PC-9 (cell line): ENCODE data around the gene DGKZ. TPM values are rescaled to one million over a fixed set of nuclear protein-coding genes. Genes with fewer than 3 reads are reported as not detected.

Experiments
- BruUV-seq: library from RNA; stranded (reverse); fragments of 400-500 nt; replicated peaks from 2 replicates; lab custom pipeline; 2021; lab: Mats Ljungman, UMichigan
- CTCF ChIA-PET: fragments of 300-600 bp; sonication (Branson Sonifier 250); formaldehyde crosslinking; loops from one replicate; lab custom pipeline; 2022; ENCODE audit warnings: antibody characterized with exemption; lab: Charles Lee
- POLR2A ChIA-PET: fragments of 300-600 bp; sonication (Branson Sonifier 250); formaldehyde crosslinking; loops from one replicate; lab custom pipeline; 2022; ENCODE audit warnings: antibody characterized with exemption; ENCODE audit not compliant: unreplicated experiment; lab: Charles Lee
- DNase-seq, 2 experiments: peaks; one replicate each; pipeline versions ENCODE4 v3.0.0 to v3.0.0-alpha.2; 2015 to 2022; ENCODE audit warnings: mixed read lengths in 1 of 2
- H2AFZ ChIP-seq: fragments of 200-600 bp; sonication (generic); 2 replicates; pipeline ENCODE4 v1.8.1; 2017; ENCODE audit warnings: antibody characterized with exemption
- H3F3A ChIP-seq: fragments of 200-600 bp; sonication (generic); 2 replicates; pipeline ENCODE4 v1.8.1; 2017; ENCODE audit warnings: antibody characterized with exemption, mild to moderate bottlenecking, low read depth; ENCODE audit not compliant: insufficient read depth
- H3K27ac ChIP-seq: fragments of 200-600 bp; sonication (generic); 2 replicates; pipeline ENCODE4 v1.6.1; 2016; ENCODE audit warnings: mixed run types
- H3K27me3 ChIP-seq: fragments of 200-600 bp; sonication (generic); 2 replicates; pipeline ENCODE4 v1.6.1; 2016; ENCODE audit warnings: low read depth, mixed run types; ENCODE audit not compliant: insufficient read depth
- H3K36me3 ChIP-seq: fragments of 200-600 bp; sonication (generic); 2 replicates; pipeline ENCODE4 v1.6.1; 2016; ENCODE audit warnings: low read depth, mixed run types
- H3K4me1 ChIP-seq: fragments of 200-600 bp; sonication (generic); replicated peaks from 2 replicates; pipeline ENCODE4 v1.6.1; 2016; ENCODE audit warnings: mixed run types; ENCODE audit not compliant: insufficient read depth
- H3K4me2 ChIP-seq: fragments of 200-600 bp; sonication (generic); 2 replicates; pipeline ENCODE4 v1.6.1; 2017; ENCODE audit warnings: mixed run types
- H3K4me3 ChIP-seq: fragments of 200-600 bp; sonication (generic); 2 replicates; pipeline ENCODE4 v1.6.1; 2016; ENCODE audit warnings: mixed run types
- H3K79me2 ChIP-seq: fragments of 200-600 bp; sonication (generic); 2 replicates; pipeline ENCODE4 v1.6.1; 2017; ENCODE audit warnings: low read depth, mixed run types
- H3K9me2 ChIP-seq: fragments of 200-600 bp; sonication (generic); 2 replicates; pipeline ENCODE4 v1.8.1; 2017; ENCODE audit warnings: mild to moderate bottlenecking; ENCODE audit not compliant: insufficient read depth
- H3K9me3 ChIP-seq: fragments of 200-600 bp; sonication (generic); 2 replicates; pipeline ENCODE4 v1.8.1; 2016; ENCODE audit warnings: low read depth; ENCODE audit not compliant: insufficient read depth
- H4K20me1 ChIP-seq: fragments of 200-600 bp; sonication (generic); 2 replicates; pipeline ENCODE4 v1.8.1; 2017; ENCODE audit not compliant: insufficient read depth
- EZH2 ChIP-seq: fragments of 200-600 bp; sonication (generic); IDR thresholded peaks from 2 replicates; pipeline ENCODE4 v1.8.0; 2017; ENCODE audit warnings: antibody characterized with exemption, low read depth
- intact Hi-C: fragments of 100-400 bp; cut with micrococcal nuclease; formaldehyde crosslinking; loops from one replicate; pipeline ENCODE4 v1.10.0; 2022; ENCODE audit not compliant: unreplicated experiment
- total RNA-seq: library from RNA; stranded (reverse); gene quantifications from 2 replicates; pipeline ENCODE4 v1.2.3, GENCODE V29; 2021
- TF ChIP-seq, protein P1 (sequence below): fragments of 200-600 bp; sonication (generic); conservative IDR thresholded peaks from 2 replicates; pipeline ENCODE4 v1.6.1; 2017; ENCODE audit warnings: mixed run types, antibody characterized with exemption, mild to moderate bottlenecking, moderate library complexity

DGKZ gene
- total RNA-seq, 1 experiment from 2014 or later, result 49.3 TPM

- Histone ChIP-seq H3K27ac (no peak overlapping the region), H3K9me2 (no peaks in the 10 kb centered on the region), H3K9me3 (no peaks in the 10 kb centered on the region), H3F3A (no peaks in the 10 kb centered on the region), H3K4me1 (peaks cover 11% of the 10 kb centered on the region), H2AFZ (no peak overlapping the region), H3K27me3 (no peaks in the 10 kb centered on the region), H3K79me2 (peaks cover 71% of the 10 kb centered on the region), H3K36me3 (peaks cover 10% of the 10 kb centered on the region; the same call in 1 of the 2 replicates), H3K4me3 (no peak overlapping the region), H3K4me2 (no peak overlapping the region), H4K20me1 (peaks cover 15% of the 10 kb centered on the region)
- BruUV-seq, result no TSS peak
- ChIA-PET POLR2A (interaction anchor here (0.7 kb wide), 1 partner anchor 35 kb away, joined by 3 read pairs; no protein-coding TSS in a partner anchor), CTCF (no interaction called here)
- intact Hi-C loops, result no loop called here
- TF ChIP-seq, protein P1, sequence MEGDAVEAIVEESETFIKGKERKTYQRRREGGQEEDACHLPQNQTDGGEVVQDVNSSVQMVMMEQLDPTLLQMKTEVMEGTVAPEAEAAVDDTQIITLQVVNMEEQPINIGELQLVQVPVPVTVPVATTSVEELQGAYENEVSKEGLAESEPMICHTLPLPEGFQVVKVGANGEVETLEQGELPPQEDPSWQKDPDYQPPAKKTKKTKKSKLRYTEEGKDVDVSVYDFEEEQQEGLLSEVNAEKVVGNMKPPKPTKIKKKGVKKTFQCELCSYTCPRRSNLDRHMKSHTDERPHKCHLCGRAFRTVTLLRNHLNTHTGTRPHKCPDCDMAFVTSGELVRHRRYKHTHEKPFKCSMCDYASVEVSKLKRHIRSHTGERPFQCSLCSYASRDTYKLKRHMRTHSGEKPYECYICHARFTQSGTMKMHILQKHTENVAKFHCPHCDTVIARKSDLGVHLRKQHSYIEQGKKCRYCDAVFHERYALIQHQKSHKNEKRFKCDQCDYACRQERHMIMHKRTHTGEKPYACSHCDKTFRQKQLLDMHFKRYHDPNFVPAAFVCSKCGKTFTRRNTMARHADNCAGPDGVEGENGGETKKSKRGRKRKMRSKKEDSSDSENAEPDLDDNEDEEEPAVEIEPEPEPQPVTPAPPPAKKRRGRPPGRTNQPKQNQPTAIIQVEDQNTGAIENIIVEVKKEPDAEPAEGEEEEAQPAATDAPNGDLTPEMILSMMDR, result no peak
- no peak for TF ChIP-seq EZH2
- no peak for DNase-seq
Measured at GRCh38 chr11:46353698-46354097, 6.4 kb downstream of the DGKZ start.

- Histone ChIP-seq H3K27me3 (no peaks in the 10 kb centered on the region), H3K4me2 (no peak overlapping the region), H3K27ac (no peak overlapping the region), H3K4me1 (no peaks in the 10 kb centered on the region), H3K9me2 (no peaks in the 10 kb centered on the region), H3K36me3 (peaks cover 10% of the 10 kb centered on the region; the same call in 1 of the 2 replicates), H2AFZ (no peak overlapping the region), H4K20me1 (peaks cover 9% of the 10 kb centered on the region; the same call in 1 of the 2 replicates), H3K9me3 (no peaks in the 10 kb centered on the region), H3F3A (no peaks in the 10 kb centered on the region), H3K4me3 (no peak overlapping the region), H3K79me2 (peaks cover 41% of the 10 kb centered on the region)
- no TSS peak for BruUV-seq
- DNase-seq, result no peak
- POLR2A ChIA-PET, result no interaction called here
- intact Hi-C loops, result no loop called here
- TF ChIP-seq, protein P1, result no peak
- no peak for TF ChIP-seq EZH2
- CTCF ChIA-PET, result no interaction called here
Measured at GRCh38 chr11:46356924-46357482, 9.7 kb downstream of the DGKZ start.

GRCh38 chr11:46357483-46357936 lies 10.2 kb downstream of the DGKZ start:
- peaks cover 8% of the 10 kb centered on the region; the same call in 1 of the 2 replicates for H4K20me1 ChIP-seq
- H3K27ac ChIP-seq, result no peak overlapping the region
- H3K79me2 ChIP-seq, result peaks cover 38% of the 10 kb centered on the region
- no TSS peak for BruUV-seq
- ChIA-PET POLR2A (no interaction called here), CTCF (no interaction called here)
- intact Hi-C loops, result no loop called here
- peaks cover 3% of the 10 kb centered on the region for H3K4me1 ChIP-seq
- peaks cover 2% of the 10 kb centered on the region; the same call in 1 of the 2 replicates for H3F3A ChIP-seq
- TF ChIP-seq, protein P1, result no peak
- TF ChIP-seq EZH2, result no peak
- H2AFZ ChIP-seq, result no peak overlapping the region
- no peak overlapping the region for H3K4me3 ChIP-seq
- H3K36me3 ChIP-seq, result peaks cover 10% of the 10 kb centered on the region; the same call in 1 of the 2 replicates
- no peaks in the 10 kb centered on the region for H3K9me2 ChIP-seq
- H3K9me3 ChIP-seq, result no peaks in the 10 kb centered on the region
- no peaks in the 10 kb centered on the region for H3K27me3 ChIP-seq
- no peak overlapping the region for H3K4me2 ChIP-seq
- DNase-seq, result no peak
